Skin epidermis (tissue), 12 donors: ENCODE results near the gene STK38.
"Not testable (repeated sequence)": the region's sequence is repeated elsewhere in the genome, so short reads cannot be mapped to it uniquely, and the experiment has no call there.

ENCODE experiments used
- H3K27ac ChIP-seq, 21 experiments: fragments of 200-600 bp; sonication (generic) in 11 of 21; one replicate each; pipeline ENCODE4 v1.5.0; 2020; ENCODE audit warnings: mild to moderate bottlenecking in 3 of 21, inconsistent platforms in 2 of 21, moderate library complexity in 2 of 21
- H3K4me3 ChIP-seq, 7 experiments: fragments of 200-600 bp; sonication (generic) in 2 of 7; one replicate each; pipeline ENCODE4 v1.5.0; 2020; ENCODE audit warnings: inconsistent platforms in 2 of 7, mild to moderate bottlenecking in 2 of 7, moderate library complexity in 1 of 7

Gene STK38

GRCh38 chr6:36546920-36547645 lies at the start of gene STK38:
STK38 (minus strand) TSS chr6:36547479; CDS start chr6:36540202, 7,277 bp downstream.
- Histone ChIP-seq H3K27ac (peak within 1 kb of the TSS; percentile 82 to 100 (median 96)), H3K4me3 (peak within 1 kb of the TSS; percentile 57 to 90 (median 70))

GRCh38 chr6:36596356-36596755 lies 49.1 kb upstream of the STK38 start:
- peak overlapping the region in 14 of 21 experiments; percentile 22 to 99 (median 96) for H3K27ac ChIP-seq
- H3K4me3 ChIP-seq: peak overlapping the region; percentile 54 to 85 (median 79)

GRCh38 chr6:36594816-36595643 lies 47.8 kb upstream of the STK38 start:
- Histone ChIP-seq H3K4me3 (peak overlapping the region; percentile 54 to 85 (median 79)), H3K27ac (peak overlapping the region; percentile 83 to 99 (median 97))

GRCh38 chr6:36594029-36594815 lies 46.9 kb upstream of the STK38 start, which contains the start of gene SRSF3:
SRSF3 (plus strand) TSS chr6:36594362; CDS start chr6:36596763, 2,401 bp downstream.
- peak within 1 kb of the TSS; percentile 83 to 99 (median 97) for H3K27ac ChIP-seq
- peak within 1 kb of the TSS; percentile 54 to 85 (median 79) for H3K4me3 ChIP-seq

- Histone ChIP-seq H3K27ac (peak overlapping the region; percentile 27 to 99 (median 97)), H3K4me3 (peak overlapping the region; percentile 54 to 85 (median 79))
These were observed 46.3 kb upstream of the STK38 start for GRCh38 chr6:36593569-36594028.

GRCh38 chr6:36592221-36592655 lies 45.0 kb upstream of the STK38 start:
- Histone ChIP-seq H3K27ac (peak overlapping the region in 5 of 21 experiments; percentile 86 to 98 (median 97)), H3K4me3 (no peak overlapping the region)

GRCh38 chr6:36590237-36590636 lies 43.0 kb upstream of the STK38 start:
- Histone ChIP-seq H3K4me3 (no peak overlapping the region), H3K27ac (peak overlapping the region in 1 of 21 experiments; percentile 12)

- not testable (repeated sequence) for H3K4me3 ChIP-seq, H3K27ac ChIP-seq
These were observed 41.7 kb upstream of the STK38 start for GRCh38 chr6:36589025-36589400.

GRCh38 chr6:36586606-36587005 lies 39.3 kb upstream of the STK38 start:
- no peak overlapping the region for H3K4me3 ChIP-seq

GRCh38 chr6:36581716-36582115 lies 34.4 kb upstream of the STK38 start:
- Histone ChIP-seq H3K27ac (no peak overlapping the region), H3K4me3 (no peak overlapping the region)

More at GRCh38 chr6:36586606-36587005, 39.3 kb upstream of the STK38 start:
- no peak overlapping the region for H3K27ac ChIP-seq

- Histone ChIP-seq H3K4me3 (no peak overlapping the region), H3K27ac (peak overlapping the region in 14 of 21 experiments; percentile 5 to 73 (median 38))
These were observed 32.9 kb upstream of the STK38 start for GRCh38 chr6:36580184-36580526.

- H3K27ac ChIP-seq: peak overlapping the region in 5 of 21 experiments; percentile 7 to 43 (median 38)
These were observed 31.2 kb upstream of the STK38 start for GRCh38 chr6:36578431-36578830.

GRCh38 chr6:36578030-36578429 lies 30.8 kb upstream of the STK38 start:
- Histone ChIP-seq H3K4me3 (no peak overlapping the region), H3K27ac (peak overlapping the region in 5 of 21 experiments; percentile 7 to 43 (median 38))

More at GRCh38 chr6:36578431-36578830, 31.2 kb upstream of the STK38 start:
- H3K4me3 ChIP-seq: no peak overlapping the region

GRCh38 chr6:36577301-36577700 lies 30.0 kb upstream of the STK38 start:
- H3K27ac ChIP-seq: peak overlapping the region in 3 of 21 experiments; percentile 5 to 58 (median 43)
- H3K4me3 ChIP-seq: no peak overlapping the region

GRCh38 chr6:36576578-36576977 lies 29.3 kb upstream of the STK38 start:
- Histone ChIP-seq H3K27ac (peak overlapping the region in 4 of 21 experiments; percentile 34 to 58 (median 42)), H3K4me3 (no peak overlapping the region)

GRCh38 chr6:36574679-36575078 lies 27.4 kb upstream of the STK38 start:
- Histone ChIP-seq H3K4me3 (no peak overlapping the region), H3K27ac (no peak overlapping the region)

- not testable (repeated sequence) for H3K4me3 ChIP-seq, H3K27ac ChIP-seq
These were observed 25.4 kb upstream of the STK38 start for GRCh38 chr6:36572353-36573311.
